Activated T-helper 1 cell treated with anti-CD3 and anti-CD28 coated beads, Interleukin-12 subunit alpha, Interleukin-12 subunit beta, Interleukin-2, Interleukin-4 antibody, amounts not matched to agents 30 ng/mL and 10 ng/mL and 1 ng/mL, durations not matched to agents 14 hours and 24 hours and 36 hours (primary cell): ENCODE data around the gene GOLT1A. TPM values are rescaled to one million over a fixed set of nuclear protein-coding genes. Genes with fewer than 3 reads are reported as not detected.

Experiments used
- DNase-seq: peaks from one replicate; pipeline ENCODE4 v3.0.0; 2021; ENCODE audit warnings: low spot score
- H3K27ac Mint-ChIP-seq: one replicate; pipeline ENCODE4 v1.8.0; 2021; ENCODE audit warnings: mild to moderate bottlenecking, mixed read lengths
- H3K27me3 Mint-ChIP-seq: one replicate; pipeline ENCODE4 v1.8.0; 2022; ENCODE audit warnings: mild to moderate bottlenecking, moderate library complexity, mixed read lengths; ENCODE audit not compliant: insufficient read depth
- H3K36me3 Mint-ChIP-seq: one replicate; pipeline ENCODE4 v1.8.0; 2021; ENCODE audit warnings: low read depth, mixed read lengths
- H3K4me1 Mint-ChIP-seq: one replicate; pipeline ENCODE4 v1.8.0; 2021; ENCODE audit warnings: low read depth, mixed read lengths
- H3K4me3 Mint-ChIP-seq: one replicate; pipeline ENCODE4 v1.8.0; 2021; ENCODE audit warnings: mild to moderate bottlenecking, moderate library complexity, mixed read lengths
- H3K9me3 Mint-ChIP-seq: one replicate; pipeline ENCODE4 v1.8.0; 2021; ENCODE audit warnings: mixed read lengths
- intact Hi-C: fragments of 100-400 bp; cut with micrococcal nuclease; formaldehyde crosslinking; loops from one replicate; pipeline ENCODE4 v1.15.1; 2024
- total RNA-seq: library from RNA; stranded (reverse); gene quantifications from 2 replicates; pipeline ENCODE4 v1.2.3, GENCODE V29; 2022

The GOLT1A gene
- total RNA-seq, 1 donor from 2014 or later: not detected

- H3K9me3 Mint-ChIP-seq: peaks cover 53% of the 10 kb centered on the region
- intact Hi-C loops: no loop called here
- no peak for DNase-seq
- H3K4me1 Mint-ChIP-seq: no peaks in the 10 kb centered on the region
- H3K36me3 Mint-ChIP-seq: peaks cover 2% of the 10 kb centered on the region
- H3K4me3 Mint-ChIP-seq: no peak overlapping the region
- no peak overlapping the region for H3K27ac Mint-ChIP-seq
- no peaks in the 10 kb centered on the region for H3K27me3 Mint-ChIP-seq
Measured at GRCh38 chr1:204169858-204170257, 43.9 kb downstream of the GOLT1A start.

- H3K9me3 Mint-ChIP-seq: peaks cover 47% of the 10 kb centered on the region
- no peak overlapping the region for H3K27ac Mint-ChIP-seq
- DNase-seq: no peak
- no peak overlapping the region for H3K4me3 Mint-ChIP-seq
- intact Hi-C loops: no loop called here
- no peaks in the 10 kb centered on the region for H3K27me3 Mint-ChIP-seq
- H3K36me3 Mint-ChIP-seq: peaks cover 2% of the 10 kb centered on the region
- H3K4me1 Mint-ChIP-seq: no peaks in the 10 kb centered on the region
Measured at GRCh38 chr1:204167730-204168129, 46.1 kb downstream of the GOLT1A start.

GRCh38 chr1:204166219-204166618 lies 47.6 kb downstream of the GOLT1A start, which contains the start of gene REN:
TSS of gene REN (minus strand) at chr1:204166337. CDS start at chr1:204166293, 44 bp downstream.
- no peak for DNase-seq
- intact Hi-C loops: no loop called here
- peaks cover 2% of the 10 kb centered on the region for H3K36me3 Mint-ChIP-seq
- no peak within 1 kb of the TSS for H3K4me3 Mint-ChIP-seq
- H3K4me1 Mint-ChIP-seq: no peaks in the 10 kb centered on the region
- peaks cover 35% of the 10 kb centered on the region for H3K9me3 Mint-ChIP-seq
- H3K27ac Mint-ChIP-seq: no peak within 1 kb of the TSS
- peaks cover 2% of the 10 kb centered on the region for H3K27me3 Mint-ChIP-seq

GRCh38 chr1:204162494-204163074 lies 51.2 kb downstream of the GOLT1A start:
- peaks cover 2% of the 10 kb centered on the region for H3K36me3 Mint-ChIP-seq
- H3K27me3 Mint-ChIP-seq: peaks cover 4% of the 10 kb centered on the region
- no peak overlapping the region for H3K4me3 Mint-ChIP-seq
- H3K9me3 Mint-ChIP-seq: peaks cover 5% of the 10 kb centered on the region
- peak; percentile 57 for DNase-seq
- intact Hi-C loops: loop anchor here (1.0 kb wide), 5 partner anchors 45 to 645 kb away; no protein-coding TSS in a partner anchor
- H3K27ac Mint-ChIP-seq: no peak overlapping the region
- H3K4me1 Mint-ChIP-seq: no peaks in the 10 kb centered on the region

GRCh38 chr1:204161609-204162493 lies 51.9 kb downstream of the GOLT1A start:
- H3K4me1 Mint-ChIP-seq: no peaks in the 10 kb centered on the region
- no peaks in the 10 kb centered on the region for H3K9me3 Mint-ChIP-seq
- H3K27ac Mint-ChIP-seq: no peak overlapping the region
- no peak for DNase-seq
- H3K27me3 Mint-ChIP-seq: peaks cover 4% of the 10 kb centered on the region
- intact Hi-C loops: loop anchor here (1.0 kb wide), 5 partner anchors 45 to 645 kb away; no protein-coding TSS in a partner anchor
- H3K36me3 Mint-ChIP-seq: no peaks in the 10 kb centered on the region
- no peak overlapping the region for H3K4me3 Mint-ChIP-seq

- Mint-ChIP-seq H3K4me1 (no peaks in the 10 kb centered on the region), H3K9me3 (no peaks in the 10 kb centered on the region), H3K27me3 (peaks cover 14% of the 10 kb centered on the region), H3K4me3 (no peak overlapping the region), H3K27ac (no peak overlapping the region), H3K36me3 (no peaks in the 10 kb centered on the region)
- DNase-seq: no peak
- intact Hi-C loops: no loop called here
Measured at GRCh38 chr1:204157962-204158361, 55.8 kb downstream of the GOLT1A start.

- H3K9me3 Mint-ChIP-seq: no peaks in the 10 kb centered on the region
- H3K27me3 Mint-ChIP-seq: peaks cover 22% of the 10 kb centered on the region
- H3K4me1 Mint-ChIP-seq: no peaks in the 10 kb centered on the region
- no peak for DNase-seq
- H3K27ac Mint-ChIP-seq: no peak overlapping the region
- no peaks in the 10 kb centered on the region for H3K36me3 Mint-ChIP-seq
- no peak overlapping the region for H3K4me3 Mint-ChIP-seq
- intact Hi-C loops: no loop called here
Measured at GRCh38 chr1:204155881-204156280, 57.9 kb downstream of the GOLT1A start.

GRCh38 chr1:204154568-204155255 lies 59.1 kb downstream of the GOLT1A start:
- Mint-ChIP-seq H3K9me3 (no peaks in the 10 kb centered on the region), H3K27ac (no peak overlapping the region), H3K4me3 (no peak overlapping the region), H3K27me3 (peaks cover 32% of the 10 kb centered on the region), H3K4me1 (no peaks in the 10 kb centered on the region), H3K36me3 (no peaks in the 10 kb centered on the region)
- intact Hi-C loops: no loop called here
- DNase-seq: no peak

- no peaks in the 10 kb centered on the region for H3K36me3 Mint-ChIP-seq
Measured at GRCh38 chr1:204153667-204154066, 60.1 kb downstream of the GOLT1A start.

GRCh38 chr1:204152310-204153044 lies 61.3 kb downstream of the GOLT1A start:
- Mint-ChIP-seq H3K27me3 (peaks cover 31% of the 10 kb centered on the region), H3K27ac (no peak overlapping the region), H3K9me3 (no peaks in the 10 kb centered on the region), H3K4me1 (no peaks in the 10 kb centered on the region), H3K4me3 (peak overlapping the region; percentile 56), H3K36me3 (no peaks in the 10 kb centered on the region)
- DNase-seq: no peak
- intact Hi-C loops: no loop called here

More at GRCh38 chr1:204153667-204154066, 60.1 kb downstream of the GOLT1A start:
- H3K27me3 Mint-ChIP-seq: peaks cover 32% of the 10 kb centered on the region
- H3K9me3 Mint-ChIP-seq: no peaks in the 10 kb centered on the region
- no peak overlapping the region for H3K27ac Mint-ChIP-seq
- DNase-seq: no peak
- no peak overlapping the region for H3K4me3 Mint-ChIP-seq
- no peaks in the 10 kb centered on the region for H3K4me1 Mint-ChIP-seq
- intact Hi-C loops: no loop called here

GRCh38 chr1:204151552-204152309 lies 62.1 kb downstream of the GOLT1A start, which contains the start of gene ETNK2:
TSS of gene ETNK2 (minus strand) at chr1:204152044. CDS start at chr1:204151852, 192 bp downstream.
- Mint-ChIP-seq H3K36me3 (no peaks in the 10 kb centered on the region), H3K9me3 (no peaks in the 10 kb centered on the region), H3K27ac (no peak within 1 kb of the TSS), H3K4me1 (no peaks in the 10 kb centered on the region), H3K4me3 (peak within 1 kb of the TSS; percentile 62), H3K27me3 (peaks cover 31% of the 10 kb centered on the region)
- intact Hi-C loops: no loop called here
- peak; percentile 9 for DNase-seq
